ENCODE measurements around the gene CD151.

Gene CD151

DNA sequence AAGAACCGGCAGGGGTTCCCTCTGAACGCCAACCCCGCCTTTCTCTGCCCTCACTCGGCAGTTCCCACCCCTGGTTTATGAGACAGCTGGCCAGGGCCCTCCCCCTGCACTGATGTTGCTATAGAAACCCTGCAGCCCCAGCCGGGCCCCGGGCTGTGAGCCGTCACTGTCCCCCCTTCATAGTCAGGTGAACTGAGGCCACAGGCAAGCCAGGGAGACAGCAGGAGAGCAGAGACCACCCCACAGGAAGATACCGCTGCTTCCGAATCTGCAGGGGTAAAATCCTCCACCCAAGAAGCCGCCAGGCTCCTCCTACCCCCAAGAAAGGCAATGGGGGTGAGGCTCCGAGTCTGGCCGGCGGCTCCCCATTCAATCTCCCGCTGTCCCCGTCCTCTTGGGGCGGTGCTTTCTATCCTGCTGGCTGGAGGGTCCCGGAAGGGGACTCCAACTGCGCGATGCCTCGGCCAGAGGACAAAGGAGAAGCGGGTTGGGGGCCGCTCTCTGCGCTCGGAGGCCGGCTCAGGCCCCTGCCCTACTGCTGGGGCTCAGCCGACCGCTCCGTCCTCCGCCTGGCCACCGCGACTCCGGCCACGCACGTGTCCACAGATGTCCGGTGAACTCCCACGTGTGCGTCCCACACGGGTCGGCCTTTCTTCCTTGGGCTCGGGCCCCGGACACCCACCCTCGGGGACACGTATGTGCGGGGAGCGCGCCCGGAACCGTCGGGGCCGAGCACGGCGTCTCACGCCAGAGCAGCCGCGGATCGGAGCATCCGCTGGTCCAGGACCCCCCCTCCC lies 35.3 kb upstream of the CD151 start:
- DNase-seq (ENCODE audit: low read depth in 2 of 2) = no peak

DNA sequence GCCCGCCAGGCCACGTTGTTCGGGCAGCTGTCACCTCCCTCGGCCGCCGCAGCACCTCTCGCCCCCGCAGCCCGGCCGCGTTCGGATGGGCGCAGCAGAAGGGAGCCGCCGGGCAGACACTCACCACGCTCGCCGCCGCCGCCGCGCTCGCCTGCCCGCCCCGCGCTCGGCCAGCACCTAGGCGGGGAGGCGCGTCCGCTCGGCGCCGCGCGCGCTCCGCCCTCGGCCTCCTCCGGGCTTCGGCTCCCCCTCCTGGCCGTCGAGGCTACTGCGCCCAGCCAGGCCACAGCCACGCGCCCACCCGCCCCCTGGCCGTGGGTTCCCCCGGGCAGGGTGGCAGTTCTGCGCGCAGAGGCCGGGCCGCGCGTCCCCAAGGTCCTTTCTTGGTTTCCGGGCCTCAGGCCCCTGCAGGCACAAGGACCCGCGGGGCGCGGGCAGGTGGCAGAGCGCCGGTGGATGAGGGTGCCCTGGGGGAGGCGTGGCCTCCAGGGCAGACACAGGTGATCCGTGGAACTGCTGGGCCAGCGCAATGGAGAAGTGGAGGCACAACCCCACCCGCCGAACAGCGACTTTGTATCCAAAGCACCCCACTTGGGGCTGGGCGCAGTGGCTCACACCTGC lies 34.5 kb upstream of the CD151 start, which contains the start of gene SLC25A22:
SLC25A22 (minus strand) TSS at position 189 of the 621 bp plus-strand sequence. CDS start 3,275 bp downstream, outside the sequence.
- DNase-seq (ENCODE audit: low read depth in 2 of 2) = peak; percentile 53 to 78

DNA sequence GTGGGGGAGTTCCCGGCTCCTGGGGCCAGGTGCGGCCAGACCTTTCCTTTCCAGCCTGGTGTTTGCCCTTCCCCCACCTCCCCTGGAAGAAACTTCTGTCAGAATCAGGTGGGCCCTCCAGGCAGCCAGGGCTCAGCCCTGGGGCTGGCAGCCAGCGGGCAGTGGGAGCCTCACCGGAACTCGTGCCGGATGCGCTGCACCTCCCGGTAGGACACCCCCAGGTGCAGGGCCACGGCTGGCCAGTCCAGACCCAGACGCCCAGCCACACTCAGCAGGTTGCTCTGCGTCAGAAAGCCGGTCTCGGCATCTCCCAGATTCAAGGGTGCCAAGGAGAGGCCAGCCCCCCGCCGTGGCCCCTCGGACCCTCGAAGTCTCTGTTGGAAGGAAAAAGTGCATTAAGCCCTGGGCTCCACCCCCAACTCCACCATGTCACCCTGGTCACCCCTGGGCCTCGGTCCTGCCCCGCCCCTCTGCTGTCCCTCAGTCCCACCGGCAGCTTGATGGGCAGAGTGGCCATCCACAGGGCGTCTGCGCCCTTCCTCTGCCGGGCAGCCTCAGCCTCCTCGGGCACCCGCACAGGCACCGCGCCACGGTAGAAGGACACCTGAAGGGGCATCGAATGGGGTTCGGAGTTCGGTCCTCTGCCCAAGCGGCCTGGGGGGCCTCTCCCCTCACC lies 33.0 kb upstream of the CD151 start:
- no peak for DNase-seq (ENCODE audit: low read depth in 2 of 2)

DNA sequence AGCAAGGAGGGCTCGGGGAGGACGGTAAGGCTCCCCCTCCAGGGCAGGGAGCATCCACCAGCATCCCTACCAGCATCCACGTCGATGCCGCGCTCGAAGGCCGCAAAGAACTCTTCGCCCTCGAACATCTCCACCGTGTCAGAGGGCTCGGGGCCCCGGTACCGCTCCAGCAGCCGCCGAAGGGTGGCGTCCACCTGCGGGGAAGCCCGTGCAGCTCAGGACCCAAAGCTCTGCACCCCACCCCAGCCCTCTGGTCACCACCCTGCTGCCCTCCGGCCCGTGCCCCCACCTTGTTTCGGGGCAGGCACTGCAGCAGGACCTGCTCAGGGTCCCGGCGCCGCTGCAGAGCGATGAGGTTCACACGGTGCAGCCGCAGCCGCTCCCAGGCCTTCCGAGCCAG lies 32.3 kb upstream of the CD151 start:
- DNase-seq (ENCODE audit: low read depth in 2 of 2) = no peak

DNA sequence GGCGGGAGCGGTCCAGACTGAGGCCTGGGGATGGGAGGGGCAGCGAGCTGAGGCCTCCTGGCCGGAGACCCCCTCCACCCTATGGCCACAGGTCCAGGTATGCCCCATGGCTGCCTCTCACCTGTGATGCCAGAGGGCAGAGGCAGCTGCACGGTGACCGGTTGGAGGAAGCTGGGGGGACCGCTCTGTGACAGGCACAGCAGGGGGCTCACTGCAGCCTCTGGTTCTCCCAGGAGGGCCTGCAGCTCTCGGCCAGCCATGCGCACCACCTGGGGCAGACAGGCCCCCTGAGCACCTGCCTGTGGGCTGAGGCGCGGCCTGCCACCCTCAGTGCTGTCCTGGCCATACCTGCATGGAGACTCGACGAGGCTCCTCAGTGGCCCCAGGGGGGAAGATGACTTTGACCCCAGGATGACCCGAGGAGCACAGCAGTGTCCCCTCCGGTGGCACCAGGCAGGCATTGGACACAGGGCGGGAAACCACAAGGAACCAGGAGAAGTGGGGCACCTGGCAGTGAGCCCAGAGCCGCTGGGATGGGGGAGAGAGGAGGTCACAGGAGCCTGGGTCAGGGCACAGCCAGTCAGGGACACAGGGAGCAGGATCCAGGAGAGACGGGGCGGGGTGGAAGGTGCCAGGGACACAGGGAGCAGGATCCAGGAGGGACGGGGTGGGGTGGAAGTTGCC lies 31.5 kb upstream of the CD151 start:
- DNase-seq (ENCODE audit: low read depth in 2 of 2) = no peak

DNA sequence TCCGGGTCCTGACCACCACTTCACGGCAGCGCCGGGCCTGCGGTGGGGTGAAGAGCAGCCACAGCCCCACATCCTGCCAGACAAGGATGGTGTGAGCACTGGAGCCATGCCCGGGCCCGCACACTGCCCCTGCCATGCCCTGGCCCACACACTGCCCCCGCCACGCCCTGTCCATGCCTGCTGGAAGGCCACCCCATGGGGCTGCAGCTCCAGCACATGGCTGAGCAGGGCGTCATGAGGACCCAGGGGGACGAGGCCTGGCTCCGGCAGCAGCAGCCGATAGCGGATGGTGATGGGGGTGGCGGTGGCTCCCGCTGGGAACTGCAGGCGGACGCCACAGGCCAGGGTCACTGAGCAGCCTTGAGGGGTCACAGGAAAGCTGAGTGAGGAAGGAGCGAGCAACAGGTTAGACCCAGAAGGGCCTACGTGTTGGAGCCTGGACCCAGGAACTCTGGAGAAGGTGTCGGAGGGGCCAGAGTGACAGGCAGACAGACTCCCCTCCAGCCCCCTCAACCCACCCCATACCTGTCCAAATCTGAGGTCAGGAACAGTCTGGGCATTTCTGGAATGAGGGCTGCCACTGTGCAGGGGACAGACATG lies 30.6 kb upstream of the CD151 start:
- no peak for DNase-seq (ENCODE audit: low read depth in 2 of 2)

DNA sequence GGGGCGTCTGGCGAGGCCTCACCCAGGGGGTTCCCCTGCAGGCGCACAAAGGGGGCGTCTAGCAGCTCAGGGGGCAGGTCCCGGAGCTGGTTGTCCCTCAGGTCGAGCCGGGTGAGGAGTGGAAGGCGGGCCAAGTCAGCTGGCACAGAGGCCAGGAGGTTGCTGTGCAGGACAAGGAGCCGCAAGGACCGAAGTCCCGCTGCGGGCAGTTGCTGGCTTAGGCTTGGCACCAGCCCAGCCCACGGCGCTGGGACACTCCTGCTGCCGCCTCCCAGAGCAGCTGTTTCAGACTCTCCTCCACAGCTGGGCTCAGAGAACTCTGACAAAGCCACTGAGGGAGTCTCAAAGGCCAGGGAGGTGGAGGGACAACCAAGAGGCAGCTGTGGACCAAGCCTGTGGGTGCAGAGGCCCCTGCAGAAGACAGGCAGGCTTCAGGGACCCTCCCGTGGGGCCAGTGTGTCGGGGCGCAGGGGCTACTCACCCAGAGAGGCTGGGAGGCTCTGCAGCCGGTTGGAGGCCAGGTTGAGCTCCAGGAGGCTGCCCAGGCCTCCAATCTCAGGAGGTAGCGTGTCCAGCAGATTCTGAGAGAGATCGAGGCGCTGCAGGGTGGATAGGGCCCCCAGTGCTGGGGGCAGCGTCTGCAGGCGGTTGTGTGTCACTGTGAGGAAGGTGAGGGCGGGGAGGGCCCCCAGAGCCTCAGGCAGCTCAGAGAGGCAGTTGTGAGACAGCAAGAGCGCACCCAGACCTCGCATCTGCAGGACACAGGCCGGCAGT lies 29.9 kb upstream of the CD151 start:
- no peak for DNase-seq (ENCODE audit: low read depth in 2 of 2)

DNA sequence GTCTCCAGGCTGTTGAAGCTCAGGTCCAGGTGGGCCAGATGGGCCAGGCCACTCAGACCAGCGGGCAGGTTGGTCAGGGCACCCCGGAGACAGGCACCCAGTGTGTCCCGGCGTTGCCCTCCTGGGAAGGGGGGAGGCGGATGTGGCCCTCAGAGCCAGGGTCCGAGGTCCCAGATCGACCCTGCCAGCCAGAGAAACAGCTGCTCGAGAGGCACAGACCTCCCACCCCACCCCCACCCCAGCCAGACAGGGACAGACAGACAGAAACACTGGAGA lies 29.3 kb upstream of the CD151 start:
- no peak for DNase-seq (ENCODE audit: low read depth in 2 of 2)

DNA sequence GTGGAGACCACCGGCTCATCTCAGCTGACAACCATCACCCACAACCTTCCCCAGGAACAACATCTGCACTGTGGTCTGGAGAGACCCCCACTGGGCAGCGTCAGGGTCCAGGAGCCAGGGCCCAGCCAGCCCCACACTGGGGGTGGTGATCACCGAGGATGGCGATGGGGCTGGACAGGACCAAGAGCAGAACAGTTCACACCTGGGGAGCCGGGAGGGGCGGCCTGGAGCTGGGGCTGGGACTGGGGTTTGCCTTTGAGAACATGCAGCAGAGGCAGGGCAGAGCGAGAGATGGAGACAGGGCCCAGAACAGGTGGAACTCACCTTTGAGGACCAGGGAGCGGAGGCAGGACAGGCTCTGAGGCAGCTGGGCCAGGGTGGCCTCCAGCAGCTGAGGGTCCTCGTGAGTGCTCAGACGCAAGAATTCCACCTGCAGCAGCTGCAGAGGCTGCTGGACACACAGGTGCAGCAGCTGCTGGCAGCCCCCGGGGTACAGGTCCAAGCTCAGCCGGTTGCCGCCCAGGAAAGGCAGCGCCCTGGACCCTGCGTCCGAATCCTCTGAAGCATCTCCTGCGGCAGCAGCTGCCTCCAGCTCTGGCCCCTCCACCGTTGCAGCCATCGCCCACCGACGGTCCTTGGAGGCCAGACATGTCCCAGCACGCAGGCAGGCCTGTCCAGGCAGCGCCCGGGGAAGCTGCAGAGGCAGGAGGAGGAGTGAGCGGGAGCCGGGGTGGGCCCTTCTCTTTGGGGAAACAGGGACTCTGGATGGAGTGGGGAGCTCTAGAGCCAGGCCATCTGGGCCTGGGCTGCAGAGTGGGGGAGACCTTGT lies 28.8 kb upstream of the CD151 start:
- DNase-seq (ENCODE audit: low read depth in 2 of 2) = no peak

DNA sequence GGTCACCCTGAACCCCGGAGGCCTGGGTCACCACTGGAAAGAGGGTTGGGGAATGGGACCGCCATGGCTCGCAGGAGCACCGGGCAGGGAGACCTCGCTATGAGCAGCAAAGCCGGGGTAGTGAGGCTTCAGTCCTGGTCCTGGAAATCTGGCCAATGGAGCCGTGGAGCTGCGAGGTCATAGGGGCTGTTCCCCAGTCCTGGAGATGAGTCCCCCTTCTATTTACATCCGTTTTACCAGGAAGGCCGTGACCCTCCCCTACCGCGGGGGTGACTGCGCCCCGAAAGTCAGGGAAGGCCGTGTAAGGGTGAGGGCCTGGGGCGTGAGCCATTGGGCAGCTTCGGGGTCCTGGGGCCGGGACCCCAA lies 28.2 kb upstream of the CD151 start:
- DNase-seq (ENCODE audit: low read depth in 2 of 2) = no peak

DNA sequence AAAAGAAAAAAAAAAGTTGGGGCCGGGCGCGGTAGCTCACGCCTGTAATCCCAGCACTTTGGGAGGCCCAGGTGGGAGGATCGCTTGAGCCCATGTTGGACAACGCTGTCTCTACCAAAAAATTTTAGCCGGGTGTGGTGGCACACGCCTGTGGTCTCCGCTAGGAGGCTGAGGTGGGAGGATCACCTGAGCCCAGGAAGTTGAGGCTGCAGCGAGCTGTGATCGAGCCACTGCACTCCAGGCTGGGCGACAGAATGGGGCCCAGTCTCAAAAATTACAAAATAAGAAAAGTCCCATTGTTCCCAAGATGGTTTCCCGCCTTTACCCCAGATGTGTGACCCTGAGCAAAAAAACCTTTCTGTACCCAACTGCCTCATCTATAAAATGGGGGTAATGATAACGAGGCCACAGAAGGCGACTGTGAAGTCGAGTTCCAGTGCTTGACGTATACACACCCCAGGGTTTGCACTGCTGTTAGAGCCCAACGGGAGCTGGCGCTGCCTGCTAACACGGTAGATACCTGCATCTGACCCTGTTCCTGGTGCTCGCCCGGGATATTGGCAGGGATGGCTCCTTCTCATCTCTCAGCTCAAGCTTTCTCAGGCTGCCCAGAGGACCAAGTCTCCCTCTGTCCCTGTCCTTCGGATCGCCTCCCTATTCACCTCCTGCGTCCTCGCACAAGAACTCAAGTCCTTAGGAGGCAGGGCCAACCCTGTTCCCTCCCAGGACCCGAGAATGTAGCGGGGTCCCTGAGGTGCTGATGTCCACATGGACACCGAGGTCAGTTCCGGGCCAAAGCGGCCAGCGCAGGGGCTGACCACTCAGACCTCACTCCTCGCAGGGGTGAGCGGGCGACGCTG lies 24.1 kb upstream of the CD151 start:
- DNase-seq (ENCODE audit: low read depth in 2 of 2) = no peak

DNA sequence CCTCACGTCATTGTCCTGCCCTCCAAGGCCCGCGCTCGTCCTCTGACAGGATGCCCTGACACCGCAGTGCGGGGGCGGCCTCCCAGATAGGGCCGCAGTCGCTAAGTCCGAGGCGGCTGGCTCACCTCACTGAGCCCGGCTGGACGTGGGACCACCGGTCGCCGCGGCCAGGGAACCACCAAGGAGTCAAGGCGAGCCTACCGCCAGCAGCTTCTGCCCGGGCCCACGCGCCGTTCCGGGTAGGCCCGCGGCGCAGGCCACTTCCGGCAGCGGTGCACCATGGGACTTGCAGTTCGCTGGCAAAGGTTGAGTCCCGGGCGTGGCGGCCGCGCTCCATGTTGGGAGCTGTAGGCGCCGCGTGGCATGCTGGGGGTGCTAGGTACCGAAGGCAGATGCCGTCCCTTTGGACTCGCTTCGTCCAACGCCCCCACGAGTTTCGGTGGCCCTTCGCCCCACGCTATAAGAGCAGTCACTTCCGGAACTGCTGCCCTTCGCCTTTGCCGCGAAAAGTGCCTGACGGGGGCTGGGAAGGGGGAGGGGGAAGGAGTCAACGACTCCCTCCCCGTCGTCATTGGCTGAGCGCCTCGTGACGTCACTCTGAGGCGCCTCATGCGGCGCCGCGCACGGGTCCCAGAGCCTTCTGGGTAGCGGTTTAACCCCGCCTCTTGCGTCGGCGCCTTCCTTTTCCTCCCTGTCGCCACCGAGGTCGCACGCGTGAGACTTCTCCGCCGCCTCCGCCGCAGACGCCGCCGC lies 23.3 kb upstream of the CD151 start, which contains the start of gene RPLP2:
RPLP2 (plus strand) TSS at position 681 of the 753 bp plus-strand sequence. CDS start 268 bp downstream, outside the sequence.
- DNase-seq (ENCODE audit: low read depth in 2 of 2) = peak; percentile 91 to 96

DNA sequence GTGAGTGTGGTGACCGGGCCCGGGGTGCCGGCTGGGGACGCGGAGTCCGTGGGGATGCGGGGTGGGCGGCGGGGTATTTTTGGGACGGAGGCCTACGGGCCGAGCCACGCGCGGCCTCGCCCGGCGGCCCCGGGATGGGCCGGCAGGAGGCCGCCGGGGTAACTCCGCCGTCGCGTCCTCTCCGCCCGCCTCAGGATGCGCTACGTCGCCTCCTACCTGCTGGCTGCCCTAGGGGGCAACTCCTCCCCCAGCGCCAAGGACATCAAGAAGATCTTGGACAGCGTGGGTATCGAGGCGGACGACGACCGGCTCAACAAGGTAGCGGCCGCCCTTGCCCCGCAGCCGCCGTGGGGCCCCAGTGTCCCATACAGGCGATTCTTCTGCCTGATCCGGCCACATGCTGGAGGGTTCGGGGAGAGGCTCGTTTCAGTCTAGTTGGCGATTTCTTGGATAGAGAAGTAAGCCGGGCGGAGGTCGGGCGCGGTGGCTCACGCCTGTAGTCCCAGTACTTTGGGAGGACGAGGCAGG lies 22.6 kb upstream of the CD151 start:
- DNase-seq (ENCODE audit: low read depth in 2 of 2) = no peak

DNA sequence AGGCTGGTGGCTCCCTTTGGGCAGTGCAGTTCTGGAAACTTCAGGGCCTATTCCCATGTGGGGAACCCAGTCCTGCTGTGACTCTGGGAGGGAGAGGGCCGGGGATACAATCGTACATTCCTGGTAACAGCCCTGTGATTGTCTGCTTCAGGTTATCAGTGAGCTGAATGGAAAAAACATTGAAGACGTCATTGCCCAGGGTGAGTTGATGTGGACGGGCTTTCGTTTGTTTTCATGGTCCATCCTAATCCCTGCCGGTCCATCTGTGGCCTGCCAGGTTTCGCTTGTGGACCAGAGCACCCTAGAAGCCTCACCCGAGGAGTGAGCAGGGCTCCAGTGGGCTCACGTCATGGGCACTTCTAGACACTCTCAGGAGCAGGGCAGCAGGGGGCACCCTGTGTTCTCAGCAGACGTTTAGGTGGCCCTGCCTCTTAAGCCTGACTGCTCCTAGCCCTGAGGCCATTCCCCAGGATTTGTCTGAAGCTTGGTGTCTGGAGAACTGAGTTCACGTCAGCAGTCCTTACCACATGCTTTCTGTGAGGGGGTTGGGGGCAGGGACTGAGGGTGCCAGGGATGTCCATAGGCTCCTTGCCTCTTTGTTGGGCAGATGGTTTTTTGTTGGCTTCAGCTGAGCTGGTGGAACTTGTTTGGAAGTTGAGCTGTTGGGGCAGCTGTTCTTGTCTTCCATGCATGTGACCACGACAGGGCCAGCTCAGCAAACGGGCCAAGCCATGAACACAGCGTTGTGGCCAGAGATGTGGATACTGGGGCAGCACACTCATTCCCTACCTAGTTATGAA lies 21.1 kb upstream of the CD151 start:
- DNase-seq (ENCODE audit: low read depth in 2 of 2) = no peak

DNA sequence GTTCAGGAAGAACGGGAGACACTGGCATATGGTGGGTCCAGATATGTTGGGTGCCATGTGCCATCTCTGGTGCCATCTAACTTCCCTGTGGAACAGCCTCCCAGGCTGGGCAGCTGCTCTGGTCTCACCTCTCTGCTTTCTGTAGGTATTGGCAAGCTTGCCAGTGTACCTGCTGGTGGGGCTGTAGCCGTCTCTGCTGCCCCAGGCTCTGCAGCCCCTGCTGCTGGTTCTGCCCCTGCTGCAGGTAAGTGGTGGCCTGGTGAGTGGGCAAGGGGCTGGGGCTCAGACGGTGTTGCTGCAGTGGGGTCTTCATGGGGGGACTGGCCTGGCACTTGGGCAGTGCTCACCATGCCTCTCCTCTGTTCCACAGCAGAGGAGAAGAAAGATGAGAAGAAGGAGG lies 20.4 kb upstream of the CD151 start:
- DNase-seq (ENCODE audit: low read depth in 2 of 2) = no peak

DNA sequence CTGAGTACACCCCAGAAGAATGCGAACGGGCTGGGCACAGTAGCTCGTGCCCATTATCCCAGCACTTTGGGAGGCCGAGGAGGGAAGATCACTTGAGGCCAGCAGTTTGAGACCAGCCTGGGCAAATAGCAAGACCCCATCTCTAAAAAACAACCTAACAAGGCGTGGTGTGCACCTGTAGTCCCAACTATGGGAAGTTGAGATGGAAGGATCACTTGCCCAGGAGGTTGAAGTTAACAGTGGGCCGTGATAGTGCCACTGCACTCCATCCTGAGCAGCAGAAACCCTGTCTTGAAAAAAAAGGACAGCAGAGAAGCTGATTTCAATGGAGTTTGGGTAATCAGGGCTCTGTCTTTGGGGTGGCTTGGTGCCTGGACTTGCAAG lies 19.7 kb upstream of the CD151 start:
- DNase-seq (ENCODE audit: low read depth in 2 of 2) = no peak

DNA sequence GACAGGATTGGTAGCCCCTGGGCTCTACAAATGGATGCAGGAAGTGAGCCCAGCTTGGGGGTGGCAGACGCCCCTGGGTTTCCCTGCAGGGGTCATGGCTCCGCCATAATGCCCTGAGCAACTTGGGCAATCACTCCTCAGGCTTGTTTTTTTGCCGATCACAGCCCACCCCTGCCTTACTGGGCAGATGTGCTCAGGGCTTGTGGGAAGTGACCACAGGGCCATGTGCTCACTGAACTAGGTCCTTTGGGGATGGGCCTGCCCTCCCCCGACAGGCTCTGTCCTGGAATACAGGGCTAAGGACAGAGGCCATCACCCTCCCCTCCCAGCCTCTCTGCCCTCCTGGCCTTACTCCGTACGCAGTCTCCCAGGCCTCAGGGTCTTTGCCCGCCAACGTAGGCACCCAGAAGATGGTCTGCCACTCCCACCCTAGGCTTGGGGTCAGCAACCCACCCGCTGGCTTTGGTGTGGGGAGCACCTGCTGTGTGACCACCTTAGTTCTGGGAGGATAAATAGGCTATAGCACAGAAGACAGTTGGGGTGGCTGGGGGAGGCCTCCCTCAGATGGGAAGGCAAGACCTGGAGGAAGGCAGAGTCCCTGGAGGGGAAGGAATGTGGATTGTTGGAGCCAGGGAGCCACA lies 19.2 kb upstream of the CD151 start:
- DNase-seq (ENCODE audit: low read depth in 2 of 2) = no peak

Data from stimulated activated CD4-positive, alpha-beta T cell treated with anti-CD3 and anti-CD28 coated beads, Interleukin-1b, Interleukin-23, amount 100 ng/mL, for 1 hour (primary cell).